ENCODE data around the gene FAHD2B. TPM values are rescaled to one million over a fixed set of nuclear protein-coding genes. Genes with fewer than 3 reads are reported as not detected.
"Not testable (repeated sequence)": the region's sequence is repeated elsewhere in the genome, so short reads cannot be mapped to it uniquely, and the experiment has no call there.

The FAHD2B gene
- total and polyA plus RNA-seq, 4 experiments from 2014 or later, result 13.3 to 25.2 (median 21.0) TPM

DNA sequence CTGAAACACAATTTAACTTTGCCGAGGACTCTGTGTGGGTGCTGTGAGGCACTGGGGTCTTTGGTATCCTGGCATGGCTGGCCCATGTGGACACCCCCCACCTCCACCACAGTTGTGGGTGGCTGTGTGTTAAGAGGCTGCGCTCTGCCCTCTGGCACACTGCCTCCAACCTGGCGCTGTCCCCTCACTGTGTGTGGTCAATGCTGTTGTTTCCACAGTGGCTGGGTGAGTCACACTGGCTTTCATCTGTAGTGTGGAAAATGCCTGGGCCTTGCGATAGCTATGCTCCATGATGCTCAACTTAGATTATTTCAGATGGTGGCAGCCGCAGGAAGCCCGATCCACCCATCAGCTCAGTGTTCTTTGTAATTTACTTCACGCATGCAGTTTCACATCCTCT, 9.6 kb downstream of the FAHD2B start:
- H3K9me3 Mint-ChIP-seq; H3K4me3 Mint-ChIP-seq; DNase-seq; H3K27ac Mint-ChIP-seq; H3K27me3 Mint-ChIP-seq; H3K27me3 ChIP-seq (ENCODE audit: insufficient read depth, low read length); H3K27ac ChIP-seq (ENCODE audit: low read depth, low read length); POLR2A ChIA-PET (ENCODE audit: partially characterized antibody); H3K9me3 ChIP-seq (ENCODE audit: control insufficient read depth in 1 of 2, low read length in 2 of 2); H3K4me1 ChIP-seq (ENCODE audit: insufficient read depth, low read length); H3K4me3 ChIP-seq (ENCODE audit: low read length in 2 of 2); intact Hi-C loops (cut with micrococcal nuclease); H3K4me1 Mint-ChIP-seq; CTCF ChIA-PET (ENCODE audit: partially characterized antibody); H3K36me3 ChIP-seq (ENCODE audit: insufficient read depth, low read length): not testable (repeated sequence)
- H3K36me3 Mint-ChIP-seq, result peaks cover 8 to 15% of the 10 kb centered on the region in 2 donors

- DNase-seq; H3K27ac Mint-ChIP-seq; H3K27me3 Mint-ChIP-seq; POLR2A ChIA-PET (ENCODE audit: partially characterized antibody); H3K4me3 ChIP-seq (ENCODE audit: low read length in 2 of 2); CTCF ChIA-PET (ENCODE audit: partially characterized antibody); H3K4me1 Mint-ChIP-seq; H3K9me3 ChIP-seq (ENCODE audit: control insufficient read depth in 1 of 2, low read length in 2 of 2); H3K4me1 ChIP-seq (ENCODE audit: insufficient read depth, low read length); H3K27me3 ChIP-seq (ENCODE audit: insufficient read depth, low read length); H3K36me3 ChIP-seq (ENCODE audit: insufficient read depth, low read length); H3K4me3 Mint-ChIP-seq; intact Hi-C loops (cut with micrococcal nuclease); H3K27ac ChIP-seq (ENCODE audit: low read depth, low read length); H3K9me3 Mint-ChIP-seq: not testable (repeated sequence)
- H3K36me3 Mint-ChIP-seq, result peaks cover 7 to 12% of the 10 kb centered on the region in 2 donors
Measured at GRCh38 chr2:97083516-97083915, 11.2 kb downstream of the FAHD2B start.

GRCh38 chr2:97082206-97082605, 12.5 kb downstream of the FAHD2B start:
- H3K9me3 ChIP-seq (ENCODE audit: control insufficient read depth in 1 of 2, low read length in 2 of 2); H3K4me3 ChIP-seq (ENCODE audit: low read length in 2 of 2); H3K9me3 Mint-ChIP-seq; H3K27ac ChIP-seq (ENCODE audit: low read depth, low read length); H3K36me3 Mint-ChIP-seq; intact Hi-C loops (cut with micrococcal nuclease); H3K4me1 ChIP-seq (ENCODE audit: insufficient read depth, low read length); H3K4me3 Mint-ChIP-seq; H3K27ac Mint-ChIP-seq; H3K27me3 ChIP-seq (ENCODE audit: insufficient read depth, low read length); H3K36me3 ChIP-seq (ENCODE audit: insufficient read depth, low read length); CTCF ChIA-PET (ENCODE audit: partially characterized antibody); POLR2A ChIA-PET (ENCODE audit: partially characterized antibody); H3K4me1 Mint-ChIP-seq; DNase-seq; H3K27me3 Mint-ChIP-seq: not testable (repeated sequence)

GRCh38 chr2:97080855-97081254, 13.8 kb downstream of the FAHD2B start:
- H3K36me3 ChIP-seq (ENCODE audit: insufficient read depth, low read length); H3K27ac Mint-ChIP-seq; H3K4me1 Mint-ChIP-seq; H3K27ac ChIP-seq (ENCODE audit: low read depth, low read length); intact Hi-C loops (cut with micrococcal nuclease); H3K27me3 ChIP-seq (ENCODE audit: insufficient read depth, low read length); H3K9me3 Mint-ChIP-seq; H3K9me3 ChIP-seq (ENCODE audit: control insufficient read depth in 1 of 2, low read length in 2 of 2); POLR2A ChIA-PET (ENCODE audit: partially characterized antibody); DNase-seq; CTCF ChIA-PET (ENCODE audit: partially characterized antibody); H3K4me1 ChIP-seq (ENCODE audit: insufficient read depth, low read length); H3K4me3 ChIP-seq (ENCODE audit: low read length in 2 of 2); H3K4me3 Mint-ChIP-seq; H3K27me3 Mint-ChIP-seq; H3K36me3 Mint-ChIP-seq: not testable (repeated sequence)

DNA sequence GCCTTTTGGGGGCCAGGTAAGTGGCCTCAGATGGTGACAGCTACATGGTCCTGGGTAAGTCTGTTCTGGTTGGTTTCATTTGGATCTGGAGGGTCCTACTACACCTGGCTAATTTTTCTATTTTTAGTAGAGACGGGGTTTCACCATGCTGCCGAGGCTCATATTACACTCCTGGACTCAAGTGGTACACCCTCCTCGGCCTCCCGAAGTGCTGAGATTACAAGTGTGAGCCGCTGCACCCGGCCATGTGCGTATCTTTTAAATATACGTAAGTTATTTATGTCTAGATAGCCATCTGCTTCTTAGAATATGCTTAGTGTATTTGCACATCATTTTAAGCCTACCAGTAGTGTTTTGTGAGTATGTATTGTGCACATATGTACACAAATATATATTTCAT, 17.5 kb downstream of the FAHD2B start:
- H3K27ac Mint-ChIP-seq; H3K27me3 ChIP-seq (ENCODE audit: insufficient read depth, low read length); H3K4me3 ChIP-seq (ENCODE audit: low read length in 2 of 2); H3K27ac ChIP-seq (ENCODE audit: low read depth, low read length); CTCF ChIA-PET (ENCODE audit: partially characterized antibody); H3K4me1 ChIP-seq (ENCODE audit: insufficient read depth, low read length); H3K4me1 Mint-ChIP-seq; POLR2A ChIA-PET (ENCODE audit: partially characterized antibody); H3K9me3 ChIP-seq (ENCODE audit: control insufficient read depth in 1 of 2, low read length in 2 of 2); H3K4me3 Mint-ChIP-seq; H3K36me3 ChIP-seq (ENCODE audit: insufficient read depth, low read length); intact Hi-C loops (cut with micrococcal nuclease); H3K36me3 Mint-ChIP-seq; DNase-seq; H3K27me3 Mint-ChIP-seq; H3K9me3 Mint-ChIP-seq: not testable (repeated sequence)

DNA sequence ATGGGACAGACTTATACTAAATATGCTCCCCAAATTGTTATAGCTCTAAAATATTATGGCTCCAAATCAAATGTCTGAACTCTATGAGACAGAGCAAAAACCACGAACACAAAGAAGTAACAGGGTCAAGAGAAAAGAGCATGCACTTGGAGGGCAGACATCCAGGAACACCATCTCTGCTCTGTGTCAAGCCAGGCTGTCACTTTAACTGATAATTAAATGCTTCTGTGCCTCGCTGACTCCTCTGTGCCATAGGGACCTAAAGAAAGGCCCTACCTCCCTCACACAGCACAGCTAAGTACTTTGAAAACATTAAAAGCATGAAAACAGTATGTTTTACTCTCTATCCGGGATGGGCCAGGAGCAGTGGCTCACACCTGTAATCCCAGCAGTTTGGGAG, 23.8 kb downstream of the FAHD2B start:
- H3K4me3 ChIP-seq (ENCODE audit: low read length in 2 of 2); H3K4me1 Mint-ChIP-seq; H3K36me3 Mint-ChIP-seq; H3K27me3 ChIP-seq (ENCODE audit: insufficient read depth, low read length); H3K36me3 ChIP-seq (ENCODE audit: insufficient read depth, low read length); H3K9me3 ChIP-seq (ENCODE audit: control insufficient read depth in 1 of 2, low read length in 2 of 2); DNase-seq; H3K4me1 ChIP-seq (ENCODE audit: insufficient read depth, low read length); H3K4me3 Mint-ChIP-seq; CTCF ChIA-PET (ENCODE audit: partially characterized antibody); H3K27me3 Mint-ChIP-seq; H3K27ac Mint-ChIP-seq; H3K27ac ChIP-seq (ENCODE audit: low read depth, low read length); H3K9me3 Mint-ChIP-seq; POLR2A ChIA-PET (ENCODE audit: partially characterized antibody); intact Hi-C loops (cut with micrococcal nuclease): not testable (repeated sequence)

GRCh38 chr2:97068722-97069121, 26.0 kb downstream of the FAHD2B start:
- H3K9me3 Mint-ChIP-seq; H3K36me3 Mint-ChIP-seq; H3K4me1 Mint-ChIP-seq; H3K27ac ChIP-seq (ENCODE audit: low read depth, low read length); H3K4me3 Mint-ChIP-seq; H3K9me3 ChIP-seq (ENCODE audit: control insufficient read depth in 1 of 2, low read length in 2 of 2); H3K4me1 ChIP-seq (ENCODE audit: insufficient read depth, low read length); POLR2A ChIA-PET (ENCODE audit: partially characterized antibody); H3K4me3 ChIP-seq (ENCODE audit: low read length in 2 of 2); DNase-seq; CTCF ChIA-PET (ENCODE audit: partially characterized antibody); H3K27me3 Mint-ChIP-seq; H3K27ac Mint-ChIP-seq; intact Hi-C loops (cut with micrococcal nuclease); H3K36me3 ChIP-seq (ENCODE audit: insufficient read depth, low read length); H3K27me3 ChIP-seq (ENCODE audit: insufficient read depth, low read length): not testable (repeated sequence)

DNA sequence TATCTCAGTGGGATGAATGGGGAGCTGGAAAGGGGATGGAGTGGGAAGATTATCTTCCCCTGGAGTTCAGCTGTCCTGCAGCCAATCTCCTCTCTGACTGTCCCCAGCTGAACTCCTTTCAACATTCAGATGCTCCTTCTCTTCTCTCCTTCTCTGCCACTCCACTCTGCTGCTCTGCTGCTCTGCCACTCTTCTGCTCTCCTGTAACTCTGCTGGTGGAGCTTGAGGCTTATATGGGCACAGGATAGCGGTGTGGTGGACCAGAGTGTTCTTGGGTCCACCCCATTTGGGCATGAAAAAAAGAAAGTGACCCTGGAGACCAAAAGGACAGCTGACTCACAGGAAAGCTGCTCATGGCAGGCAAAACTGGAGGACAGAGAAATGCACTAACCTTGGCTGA, 26.6 kb downstream of the FAHD2B start:
- ChIA-PET POLR2A (ENCODE audit: partially characterized antibody) (no interaction called here), CTCF (ENCODE audit: partially characterized antibody) (no interaction called here)
- Mint-ChIP-seq H3K4me3 (no peak overlapping the region), H3K9me3 (no peaks in the 10 kb centered on the region), H3K4me1 (no peaks in the 10 kb centered on the region), H3K27me3 (peaks cover 4 to 6% of the 10 kb centered on the region in 2 donors), H3K27ac (no peak overlapping the region), H3K36me3 (no peaks in the 10 kb centered on the region)
- Histone ChIP-seq H3K27ac (ENCODE audit: low read depth, low read length) (no peak overlapping the region), H3K36me3 (ENCODE audit: insufficient read depth, low read length) (no peaks in the 10 kb centered on the region), H3K27me3 (ENCODE audit: insufficient read depth, low read length) (no peaks in the 10 kb centered on the region), H3K4me1 (ENCODE audit: insufficient read depth, low read length) (no peaks in the 10 kb centered on the region), H3K9me3 (ENCODE audit: control insufficient read depth in 1 of 2, low read length in 2 of 2) (no peaks in the 10 kb centered on the region), H3K4me3 (ENCODE audit: low read length in 2 of 2) (no peak overlapping the region)
- no peak for DNase-seq
- intact Hi-C loops (cut with micrococcal nuclease), result no loop called here

All from CD4-positive, alpha-beta memory T cell (primary cell).